K562 (cell line): Measurements from ENCODE around the gene MLST8. TPM values are rescaled to one million over a fixed set of nuclear protein-coding genes. Genes with fewer than 3 reads are reported as not detected.

Source experiments
- C11orf30 ChIP-seq: fragments of 450-650 bp; IDR thresholded peaks from 2 replicates; pipeline ENCODE4 v1.6.1; 2016; ENCODE audit warnings: low read depth, mild to moderate bottlenecking
- CBX2 ChIP-seq: fragments of 200-600 bp; sonication (generic); IDR thresholded peaks from one replicate; pipeline ENCODE4 v1.6.1; 2012; ENCODE audit warnings: mild to moderate bottlenecking, low read length, inconsistent platforms; ENCODE audit not compliant: insufficient read depth, poor library complexity, severe bottlenecking
- E4F1 ChIP-seq: fragments of 250-450 bp; sonication (Bioruptor Pico); IDR thresholded peaks from 2 replicates; pipeline ENCODE4 v1.5.0; 2021; ENCODE audit warnings: mild to moderate bottlenecking, borderline replicate concordance
- ETV5 ChIP-seq: sonication (generic); formaldehyde crosslinking; IDR thresholded peaks from 2 replicates; pipeline ENCODE4 v1.4.0; 2020; ENCODE audit warnings: low read depth, mild to moderate bottlenecking, missing genetic modification reagents
- HDGF ChIP-seq: fragments of 450-650 bp; IDR thresholded peaks from 2 replicates; pipeline ENCODE4 v1.6.1; 2016
- IFI16 ChIP-seq: fragments of 250-450 bp; sonication (Bioruptor Pico); IDR thresholded peaks from 2 replicates; pipeline ENCODE4 v2.1.2; 2022; ENCODE audit warnings: mild to moderate bottlenecking, inconsistent platforms
- RBM25 ChIP-seq: fragments of 200-400 bp; formaldehyde crosslinking; IDR thresholded peaks from 2 replicates; pipeline ENCODE4 v1.6.1; 2018; ENCODE audit warnings: low read length, low read depth, moderate library complexity; ENCODE audit not compliant: severe bottlenecking
- TAF7 ChIP-seq: fragments of 450-650 bp; IDR thresholded peaks from 2 replicates; pipeline ENCODE4 v1.6.1; 2016; ENCODE audit warnings: missing genetic modification characterization, missing compliant biosample characterization
- ZBTB5 ChIP-seq: fragments of 450-650 bp; IDR thresholded peaks from 2 replicates; pipeline ENCODE4 v1.6.1; 2017; ENCODE audit warnings: antibody characterized with exemption
- ZC3H8 ChIP-seq: fragments of 450-650 bp; IDR thresholded peaks from 2 replicates; pipeline ENCODE4 v1.6.1; 2017
- ZKSCAN1 ChIP-seq: fragments of 150-350 bp; IDR thresholded peaks from 2 replicates; pipeline ENCODE4 v1.6.1; 2016; ENCODE audit warnings: low read depth, low read length
- ZNF395 ChIP-seq: fragments of 200-800 bp; sonication (Bioruptor generic); IDR thresholded peaks from 2 replicates; pipeline ENCODE4 v1.6.1; 2017; ENCODE audit warnings: missing genetic modification characterization, missing compliant biosample characterization
- ZNF407 ChIP-seq: fragments of 450-650 bp; IDR thresholded peaks from 2 replicates; pipeline ENCODE4 v1.6.1; 2016; ENCODE audit warnings: low read depth
- polyA plus RNA-seq, 8 experiments: library from polyadenylated mRNA; depleted of rRNA in 4 of 8; stranded (reverse) in 5 of 8; unstranded in 3 of 8; fragments of >200 nt; fragmentation: Nextera tagmentation in 2 of 8; fragmentation: Illumina TruSeq in 1 of 8; extraction: Ambion mirVana in 2 of 8; extraction: Trizol in 1 of 8; gene quantifications; 2 replicates each; pipeline versions ENCODE4 v1.2.1 to v1.2.3, GENCODE V29; 2011 to 2014; ENCODE audit warnings: inconsistent platforms in 1 of 8, missing spikeins in 1 of 8
- total RNA-seq, 7 experiments: library from RNA; depleted of rRNA in 6 of 7; stranded (reverse); fragments of >200 nt in 6 of 7; fragmentation: Illumina TruSeq in 2 of 7; extraction: Trizol in 2 of 7; gene quantifications; 2 replicates each; pipeline versions ENCODE4 v1.2.1 to v1.2.3, GENCODE V29; 2011 to 2021; ENCODE audit warnings: low replicate concordance in 1 of 7

MLST8 gene
- total and polyA plus RNA-seq, 9 of the 15 experiments (the other 6 are each of a cell fraction or from before 2014, with no cell fraction given): 1.5 to 116 (median 43.3) TPM

GRCh38 chr16:2223221-2223941 lies 18.1 kb downstream of the MLST8 start, which contains the start of gene E4F1 (continued):
- TF ChIP-seq ZBTB5 (no peak), RBM25 (no peak), E4F1 (peak; percentile 96), HDGF (no peak), ZNF395 (CRISPR knock-in tag) (no peak; the same call in 1 of the 2 replicates), CBX2 (no peak), ZKSCAN1 (no peak), ZNF407 (peak; percentile 60; the same call in 1 of the 2 replicates), ZC3H8 (no peak), ETV5 (CRISPR knock-in tag) (no peak; the same call in 1 of the 2 replicates), C11orf30 (peak; percentile 74), IFI16 (CRISPR knock-in tag) (no peak), TAF7 (0 out of 2 replicates have a peak, but pooled peaks have one; percentile 9)
